HG03342 (cell line): ENCODE data around the gene MEA1.

Experiments used
- ATAC-seq: cut with Tn5 transposase; IDR thresholded peaks from one replicate; pipeline ENCODE4 v1.9.1; 2021; ENCODE audit warnings: mild to moderate bottlenecking, moderate library complexity; ENCODE audit not compliant: unreplicated experiment

Gene MEA1

GRCh38 chr6:42978487-42978838, 35.3 kb downstream of the MEA1 start:
- peak; percentile 24 for ATAC-seq

- ATAC-seq: no peak
Observed at GRCh38 chr6:42974919-42975505, 38.7 kb downstream of the MEA1 start.

- ATAC-seq: no peak
Observed at GRCh38 chr6:42973926-42974325, 39.8 kb downstream of the MEA1 start.

- ATAC-seq: no peak
Observed at GRCh38 chr6:42971746-42972327, 41.9 kb downstream of the MEA1 start.

- ATAC-seq: no peak
Observed at GRCh38 chr6:42970871-42971612, 42.7 kb downstream of the MEA1 start.

- ATAC-seq: no peak
Observed at GRCh38 chr6:42969934-42970333, 43.8 kb downstream of the MEA1 start.

- no peak for ATAC-seq
Observed at GRCh38 chr6:42969431-42969830, 44.3 kb downstream of the MEA1 start.

- ATAC-seq: no peak
Observed at GRCh38 chr6:42968783-42969182, 45.0 kb downstream of the MEA1 start.

GRCh38 chr6:42968126-42968701, 45.5 kb downstream of the MEA1 start:
- ATAC-seq: no peak

GRCh38 chr6:42967228-42967627, 46.5 kb downstream of the MEA1 start:
- no peak for ATAC-seq

- no peak for ATAC-seq
Observed at GRCh38 chr6:42966571-42966970, 47.2 kb downstream of the MEA1 start.

GRCh38 chr6:42963855-42964605, 49.7 kb downstream of the MEA1 start:
- ATAC-seq: no peak

GRCh38 chr6:42963179-42963854, 50.4 kb downstream of the MEA1 start:
- no peak for ATAC-seq

GRCh38 chr6:42962502-42963178, 51.1 kb downstream of the MEA1 start:
- ATAC-seq: no peak

GRCh38 chr6:42962096-42962495, 51.6 kb downstream of the MEA1 start:
- ATAC-seq: no peak
